Spinal cord (tissue), 10 donors: ENCODE data around the gene COL27A1. TPM values are rescaled to one million over a fixed set of nuclear protein-coding genes. Genes with fewer than 3 reads are reported as not detected.

ENCODE experiments used
- DNase-seq, 6 donors: peaks; one replicate each; pipeline versions ENCODE4 v3.0.0 to v3.0.0-alpha.2; 2013 to 2015; ENCODE audit warnings: low spot score in 6 of 6, low read depth in 4 of 6
- H3K27ac ChIP-seq: one replicate; pipeline ENCODE4 v1.5.1; 2013; ENCODE audit warnings: low read depth, low read length, control low read depth
- H3K27me3 ChIP-seq: one replicate; pipeline ENCODE4 v1.6.1; 2013; ENCODE audit warnings: low read length; ENCODE audit not compliant: control insufficient read depth, insufficient read depth
- H3K36me3 ChIP-seq: one replicate; pipeline ENCODE4 v1.6.1; 2013; ENCODE audit warnings: low read length; ENCODE audit not compliant: control insufficient read depth, insufficient read depth
- H3K4me1 ChIP-seq: one replicate; pipeline ENCODE4 v1.6.1; 2013; ENCODE audit warnings: low read length; ENCODE audit not compliant: control insufficient read depth, insufficient read depth
- H3K4me3 ChIP-seq: one replicate; pipeline ENCODE4 v1.5.1; 2013; ENCODE audit warnings: low read depth, low read length, control low read depth
- H3K9me3 ChIP-seq: one replicate; pipeline ENCODE4 v1.6.1; 2013; ENCODE audit warnings: low read length; ENCODE audit not compliant: control insufficient read depth, insufficient read depth
- WGBS: methylation state at CpG from one replicate; pipeline ENCODE4 v1.1.5; 2013; ENCODE audit warnings: missing lambda C conversion rate; ENCODE audit not compliant: insufficient coverage; 5-methylcytosine and 5-hydroxymethylcytosine counted together
- polyA plus RNA-seq, 2 donors: library from polyadenylated mRNA; unstranded; fragments of 120-200 nt; gene quantifications; one replicate each; pipeline ENCODE4 v1.2.1, GENCODE V29; 2013; ENCODE audit not compliant: insufficient read length in 2 of 2
- total RNA-seq, 2 donors: library from RNA; depleted of rRNA in 1 of 2; stranded (reverse); fragments of 120-200 nt in 1 of 2; fragments of >200 nt in 1 of 2; gene quantifications; one replicate each; pipeline versions ENCODE4 v1.2.3 to v1.2.4, GENCODE V29; 2013 to 2014
- donor health status: healthy.

Gene COL27A1
- total and polyA plus RNA-seq, 4 donors = 8.4 to 21.9 (median 15.4) TPM

DNA sequence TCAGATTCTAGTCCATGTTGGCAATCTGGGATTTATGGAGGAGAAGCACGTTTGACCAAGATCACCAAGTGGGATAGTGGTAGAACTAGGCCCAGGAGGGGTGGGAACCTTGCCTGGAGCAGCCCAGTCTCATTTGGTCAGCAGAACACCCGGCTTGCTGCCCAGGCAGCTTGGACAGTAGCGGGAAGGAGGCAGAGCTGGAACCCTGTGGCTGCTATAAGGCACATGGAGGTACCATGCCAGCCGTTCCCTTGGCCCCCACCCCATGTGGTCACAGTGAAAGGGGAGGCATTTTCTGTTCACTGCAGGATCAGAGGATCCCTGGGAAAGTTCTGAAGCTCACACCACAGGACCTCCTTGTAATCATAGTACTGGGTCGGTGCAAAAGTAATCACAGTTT lies 92.2 kb downstream of the COL27A1 start:
- no peak overlapping the region for H3K4me3 ChIP-seq
- no peak for DNase-seq
- peaks cover 44% of the 10 kb centered on the region for H3K4me1 ChIP-seq
- no peaks in the 10 kb centered on the region for H3K27me3 ChIP-seq
- H3K36me3 ChIP-seq = peaks cover 1% of the 10 kb centered on the region
- WGBS = 69% methylated on average over 4 of the region's 5 CpGs
- no peak overlapping the region for H3K27ac ChIP-seq
- H3K9me3 ChIP-seq = no peaks in the 10 kb centered on the region

- no peaks in the 10 kb centered on the region for H3K9me3 ChIP-seq
- H3K4me1 ChIP-seq = peaks cover 44% of the 10 kb centered on the region
- H3K27me3 ChIP-seq = no peaks in the 10 kb centered on the region
- peak in 1 of 6 donors; percentile 42 for DNase-seq
- no peak overlapping the region for H3K4me3 ChIP-seq
- peaks cover 6% of the 10 kb centered on the region for H3K36me3 ChIP-seq
- 51% methylated on average over 6 of the region's 11 CpGs for WGBS
- H3K27ac ChIP-seq = no peak overlapping the region
Measured at GRCh38 chr9:114248299-114248707, 93.0 kb downstream of the COL27A1 start.

GRCh38 chr9:114249424-114250234 lies 94.3 kb downstream of the COL27A1 start:
- 60% methylated on average over 20 of the region's 21 CpGs for WGBS
- H3K27me3 ChIP-seq = no peaks in the 10 kb centered on the region
- DNase-seq = no peak
- peak overlapping the region; percentile 75 for H3K27ac ChIP-seq
- peaks cover 44% of the 10 kb centered on the region for H3K4me1 ChIP-seq
- no peak overlapping the region for H3K4me3 ChIP-seq
- no peaks in the 10 kb centered on the region for H3K9me3 ChIP-seq
- peaks cover 6% of the 10 kb centered on the region for H3K36me3 ChIP-seq

DNA sequence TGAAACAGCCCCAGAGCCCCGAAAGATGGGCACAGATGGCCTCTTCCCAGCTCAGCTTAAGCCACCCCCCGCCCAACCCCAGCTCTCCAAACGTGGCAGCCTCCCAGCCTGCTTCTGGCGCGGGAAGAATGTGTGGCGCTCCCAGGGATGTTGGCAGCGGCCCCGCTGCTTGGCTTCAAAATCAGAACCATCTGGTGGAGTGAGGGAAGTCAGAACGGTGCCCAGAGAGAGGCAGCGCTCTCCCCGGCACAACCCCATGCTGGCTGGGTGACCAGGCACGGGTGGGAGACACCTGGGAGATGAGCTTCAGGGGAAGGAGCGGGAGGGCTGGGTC lies 94.9 kb downstream of the COL27A1 start:
- Histone ChIP-seq H3K9me3 (no peaks in the 10 kb centered on the region), H3K36me3 (peaks cover 8% of the 10 kb centered on the region), H3K4me1 (peaks cover 44% of the 10 kb centered on the region), H3K4me3 (no peak overlapping the region), H3K27me3 (no peaks in the 10 kb centered on the region), H3K27ac (peak overlapping the region; percentile 75)
- DNase-seq = peak; percentile 76 to 99 (median 87)
- WGBS = 20% methylated on average over 13 of the region's 13 CpGs

DNA sequence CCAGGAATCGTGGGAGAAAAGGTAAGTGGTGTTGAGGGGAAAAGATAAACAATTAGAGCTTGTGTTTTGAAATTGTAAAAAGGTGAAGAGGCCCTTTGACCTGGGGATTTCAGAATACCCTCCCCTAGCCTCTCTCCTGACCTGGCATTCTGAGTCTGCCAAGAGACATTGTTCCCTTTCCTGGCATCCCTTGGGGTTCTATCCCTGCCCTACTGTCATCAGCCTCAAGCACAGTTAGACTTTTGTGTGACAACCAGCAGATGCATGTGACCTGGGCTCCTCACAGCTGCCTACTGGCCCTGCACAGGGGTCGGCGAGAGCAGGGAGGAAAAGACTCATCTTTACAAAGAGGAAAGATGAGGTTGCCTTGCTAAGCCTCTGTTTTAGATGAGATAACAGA lies 95.3 kb downstream of the COL27A1 start:
- Histone ChIP-seq H3K4me1 (peaks cover 44% of the 10 kb centered on the region), H3K9me3 (no peaks in the 10 kb centered on the region), H3K27me3 (no peaks in the 10 kb centered on the region), H3K27ac (peak overlapping the region; percentile 75), H3K4me3 (no peak overlapping the region), H3K36me3 (peaks cover 11% of the 10 kb centered on the region)
- no peak for DNase-seq
- WGBS = 45% methylated on average over 2 of the region's 3 CpGs

- Histone ChIP-seq H3K4me3 (no peak overlapping the region), H3K9me3 (no peaks in the 10 kb centered on the region), H3K27me3 (no peaks in the 10 kb centered on the region), H3K27ac (no peak overlapping the region), H3K4me1 (peaks cover 39% of the 10 kb centered on the region), H3K36me3 (peaks cover 11% of the 10 kb centered on the region)
- WGBS = 92% methylated on average over 6 of the region's 6 CpGs
- DNase-seq = no peak
Measured at GRCh38 chr9:114252394-114252793, 97.1 kb downstream of the COL27A1 start.

DNA sequence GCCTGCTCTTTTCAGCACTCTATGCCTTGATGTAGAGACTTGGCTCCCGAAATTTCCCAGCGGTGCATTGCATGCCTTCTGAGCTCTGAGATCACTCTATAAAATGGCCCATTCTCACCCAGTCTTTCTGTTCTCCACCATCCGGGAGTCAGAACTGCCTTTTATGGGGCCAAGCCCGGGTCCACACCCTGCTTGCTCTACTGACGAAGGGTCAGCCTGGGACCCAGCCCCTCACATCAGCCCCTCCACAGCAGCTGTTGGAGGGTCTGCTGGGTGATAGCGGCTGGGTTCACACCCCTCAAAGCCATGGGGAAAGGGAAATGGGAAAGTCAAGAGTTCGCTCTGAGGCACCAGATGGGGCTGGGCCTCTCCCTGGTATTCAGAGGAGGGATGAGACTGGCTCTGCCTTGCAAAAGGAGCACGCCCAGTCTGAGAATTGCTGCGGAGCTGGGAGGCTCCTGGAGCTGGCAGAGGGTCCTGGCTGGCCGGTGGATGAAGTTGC lies 101.5 kb downstream of the COL27A1 start:
- Histone ChIP-seq H3K4me1 (peaks cover 17% of the 10 kb centered on the region), H3K9me3 (no peaks in the 10 kb centered on the region), H3K36me3 (peaks cover 15% of the 10 kb centered on the region), H3K27me3 (peaks cover 2% of the 10 kb centered on the region), H3K27ac (no peak overlapping the region), H3K4me3 (no peak overlapping the region)
- DNase-seq = no peak
- 73% methylated on average over 7 of the region's 10 CpGs for WGBS

GRCh38 chr9:114258218-114258617 lies 102.9 kb downstream of the COL27A1 start:
- no peak for DNase-seq
- no peak overlapping the region for H3K27ac ChIP-seq
- H3K36me3 ChIP-seq = peaks cover 11% of the 10 kb centered on the region
- H3K27me3 ChIP-seq = peaks cover 2% of the 10 kb centered on the region
- no peaks in the 10 kb centered on the region for H3K9me3 ChIP-seq
- H3K4me3 ChIP-seq = no peak overlapping the region
- peaks cover 17% of the 10 kb centered on the region for H3K4me1 ChIP-seq
- WGBS = 80% methylated on average over 7 of the region's 10 CpGs

GRCh38 chr9:114258866-114259797 lies 103.8 kb downstream of the COL27A1 start:
- no peak overlapping the region for H3K27ac ChIP-seq
- WGBS = 58% methylated on average over 6 of the region's 6 CpGs

More at GRCh38 chr9:114258866-114259797, 103.8 kb downstream of the COL27A1 start:
- DNase-seq = no peak
- H3K27me3 ChIP-seq = peaks cover 2% of the 10 kb centered on the region
- no peak overlapping the region for H3K4me3 ChIP-seq
- H3K9me3 ChIP-seq = no peaks in the 10 kb centered on the region
- H3K36me3 ChIP-seq = peaks cover 15% of the 10 kb centered on the region
- peaks cover 25% of the 10 kb centered on the region for H3K4me1 ChIP-seq
